ENCODE data around the gene SOX8. TPM values are rescaled to one million over a fixed set of nuclear protein-coding genes. Genes with fewer than 3 reads are reported as not detected.

The SOX8 gene
- total RNA-seq, 2 donors from 2014 or later = 0.43 to 5.9 TPM

DNA sequence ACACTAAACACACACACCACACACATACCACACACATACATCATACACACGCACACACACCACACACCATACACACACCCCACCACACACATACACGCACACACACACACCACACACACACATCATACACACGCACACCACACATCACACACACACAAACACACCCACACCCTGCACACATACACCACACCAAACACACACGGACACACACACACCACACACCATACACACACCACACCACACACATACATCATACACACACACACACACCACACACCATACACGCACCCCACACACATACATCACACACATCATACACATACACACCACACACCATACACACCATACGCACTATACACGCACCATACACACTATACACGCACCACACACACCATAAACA is 3.7 kb upstream of the SOX8 start:
- DNase-seq (ENCODE audit: low spot score in 2 of 2) (no peak), ATAC-seq (no peak)
- no peak overlapping the region for H3K27ac Mint-ChIP-seq
- no peaks in the 10 kb centered on the region for H3K9me3 Mint-ChIP-seq
- no peaks in the 10 kb centered on the region for H3K36me3 Mint-ChIP-seq

DNA sequence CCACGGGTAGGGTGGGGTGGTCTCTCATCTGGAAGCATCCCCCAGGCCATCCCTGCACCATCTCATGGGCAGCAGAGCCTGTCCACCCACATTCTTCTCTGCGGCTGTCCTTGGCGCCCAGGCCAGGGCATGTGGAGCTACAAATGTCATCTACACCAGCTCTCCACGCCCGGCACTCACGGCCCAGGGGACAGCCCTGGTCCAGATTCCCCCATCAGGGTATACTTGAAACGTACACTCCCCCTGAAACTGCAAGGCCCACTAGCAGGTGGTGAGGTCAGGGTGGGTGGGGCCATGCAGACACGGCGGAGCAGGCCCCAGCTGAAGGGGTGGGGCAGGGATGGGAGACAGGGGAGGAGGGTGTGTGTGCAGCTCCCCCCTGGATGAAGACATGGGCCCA is 3.2 kb upstream of the SOX8 start:
- Mint-ChIP-seq H3K27ac (no peak overlapping the region), H3K36me3 (no peaks in the 10 kb centered on the region), H3K9me3 (no peaks in the 10 kb centered on the region)
- DNase-seq (ENCODE audit: low spot score in 2 of 2) (no peak), ATAC-seq (no peak)

DNA sequence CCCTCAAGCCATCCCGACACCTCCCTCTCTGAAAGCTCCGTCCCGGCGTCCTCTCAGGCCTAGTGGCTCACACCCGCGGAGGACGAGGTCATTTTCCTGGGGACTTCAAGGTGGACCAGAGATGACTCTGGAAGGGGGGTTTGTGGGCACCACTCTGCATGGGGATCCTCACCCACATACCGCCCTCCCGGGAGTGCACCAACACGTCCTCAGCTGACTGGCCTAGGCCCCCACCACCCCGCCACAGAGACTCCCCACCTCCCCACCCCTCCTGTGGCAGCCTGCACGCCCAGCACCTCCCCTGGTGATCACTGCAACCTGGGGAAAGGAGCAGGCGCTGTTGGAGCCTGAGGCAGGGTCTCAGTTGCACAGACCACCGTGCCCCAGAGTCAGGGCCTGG is 2.4 kb upstream of the SOX8 start:
- Mint-ChIP-seq H3K9me3 (no peaks in the 10 kb centered on the region), H3K36me3 (no peaks in the 10 kb centered on the region), H3K27ac (no peak overlapping the region)
- no peak for DNase-seq (ENCODE audit: low spot score in 2 of 2)
- no peak for ATAC-seq

DNA sequence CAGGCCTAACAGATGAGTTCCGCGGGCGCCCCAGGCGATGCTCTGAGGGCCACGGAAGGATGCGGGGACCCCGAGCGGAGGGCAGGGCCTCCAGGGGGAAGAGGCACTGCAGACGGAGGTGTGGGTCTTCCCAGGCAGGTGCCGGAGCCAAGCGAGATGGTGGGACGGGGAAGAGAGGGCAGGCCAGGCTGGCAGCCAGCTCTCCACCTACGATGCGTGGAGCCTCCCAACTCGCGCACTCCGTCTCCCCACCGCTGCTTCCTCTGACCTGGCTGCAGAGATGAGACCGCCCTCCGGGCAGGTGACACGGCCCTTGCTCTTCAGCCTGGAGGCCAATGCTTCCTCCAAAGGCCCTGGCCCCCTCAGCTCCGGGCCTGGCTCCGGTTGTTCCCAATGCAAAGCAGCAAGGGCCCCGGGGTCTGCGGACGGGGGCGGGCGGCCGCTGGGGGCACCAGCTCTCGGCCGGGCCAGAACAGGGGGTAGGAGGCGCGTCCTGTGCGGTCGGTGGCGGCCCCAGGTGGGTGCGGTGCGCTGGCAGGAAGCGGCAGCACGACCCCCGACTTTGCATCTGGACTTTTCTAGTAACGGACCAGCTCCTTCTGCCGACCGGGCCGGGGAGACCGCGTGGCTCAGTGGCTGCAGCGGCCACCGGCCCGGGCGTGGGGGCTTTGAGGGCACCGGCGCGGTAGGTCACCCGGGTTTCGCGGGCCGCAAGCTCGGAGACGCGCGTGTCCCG is 1.5 kb upstream of the SOX8 start:
- DNase-seq (ENCODE audit: low spot score in 2 of 2) (no peak), ATAC-seq (no peak)
- Mint-ChIP-seq H3K9me3 (no peaks in the 10 kb centered on the region), H3K27ac (no peak overlapping the region), H3K36me3 (no peaks in the 10 kb centered on the region)

DNA sequence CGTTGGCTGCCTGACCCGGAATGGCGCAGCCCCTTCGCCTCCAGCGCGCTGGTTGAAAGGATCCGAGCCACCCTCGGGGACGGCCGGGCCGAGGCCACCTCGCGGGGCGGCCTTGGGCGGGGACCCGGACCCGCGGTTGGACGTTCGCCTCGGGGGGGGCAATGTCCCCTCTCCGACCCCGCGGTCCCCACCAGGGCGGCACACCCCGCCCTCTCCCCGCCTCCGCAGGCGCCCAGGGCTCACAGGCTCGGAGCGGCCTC is 1.0 kb upstream of the SOX8 start:
- no peak for DNase-seq (ENCODE audit: low spot score in 2 of 2)
- H3K9me3 Mint-ChIP-seq = no peaks in the 10 kb centered on the region
- no peak overlapping the region for H3K27ac Mint-ChIP-seq
- no peak for ATAC-seq
- H3K36me3 Mint-ChIP-seq = no peaks in the 10 kb centered on the region

DNA sequence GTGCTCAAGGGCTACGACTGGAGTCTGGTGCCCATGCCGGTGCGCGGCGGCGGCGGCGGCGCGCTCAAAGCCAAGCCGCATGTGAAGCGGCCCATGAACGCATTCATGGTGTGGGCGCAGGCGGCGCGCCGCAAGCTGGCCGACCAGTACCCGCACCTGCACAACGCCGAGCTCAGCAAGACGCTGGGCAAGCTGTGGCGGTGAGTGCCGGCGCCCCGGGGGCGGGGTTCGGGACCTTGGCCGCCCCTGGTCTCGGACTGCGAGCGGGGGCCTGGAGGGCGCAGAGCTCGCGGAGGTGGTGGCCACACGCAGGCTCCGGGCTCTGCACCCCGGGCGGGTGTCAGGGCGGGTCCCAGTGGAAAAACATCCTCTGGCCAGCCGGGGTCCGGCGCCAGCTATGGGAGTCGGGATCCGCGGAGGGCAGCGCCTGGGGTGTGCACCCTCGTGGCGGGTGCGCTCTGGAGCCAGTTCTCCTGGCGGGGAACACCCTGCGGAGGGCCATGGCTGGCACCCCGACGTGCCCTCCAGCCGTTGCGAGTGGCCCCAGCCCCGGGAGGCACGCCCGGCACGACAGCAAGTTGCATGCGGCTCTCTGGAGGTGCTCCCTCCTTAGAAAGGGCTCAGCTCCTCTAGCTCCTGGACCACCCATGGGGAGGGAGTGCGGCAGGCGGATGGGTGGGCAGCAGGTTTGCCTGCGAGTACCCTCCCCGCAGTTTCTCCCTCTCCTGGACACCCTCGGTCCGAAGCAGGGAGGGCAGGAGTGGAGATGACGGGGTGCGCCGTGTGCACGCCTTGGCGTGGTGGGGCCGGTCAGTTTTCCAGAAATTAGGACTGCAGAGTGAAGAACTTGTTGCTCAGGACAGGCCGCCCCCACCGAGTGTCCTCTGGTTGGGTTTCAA is 824 bp downstream of the SOX8 start:
- H3K27ac Mint-ChIP-seq = no peak overlapping the region
- no peak for DNase-seq (ENCODE audit: low spot score in 2 of 2)
- H3K36me3 Mint-ChIP-seq = no peaks in the 10 kb centered on the region
- no peaks in the 10 kb centered on the region for H3K9me3 Mint-ChIP-seq
- peak in 1 of 2 donors; percentile 30 for ATAC-seq

DNA sequence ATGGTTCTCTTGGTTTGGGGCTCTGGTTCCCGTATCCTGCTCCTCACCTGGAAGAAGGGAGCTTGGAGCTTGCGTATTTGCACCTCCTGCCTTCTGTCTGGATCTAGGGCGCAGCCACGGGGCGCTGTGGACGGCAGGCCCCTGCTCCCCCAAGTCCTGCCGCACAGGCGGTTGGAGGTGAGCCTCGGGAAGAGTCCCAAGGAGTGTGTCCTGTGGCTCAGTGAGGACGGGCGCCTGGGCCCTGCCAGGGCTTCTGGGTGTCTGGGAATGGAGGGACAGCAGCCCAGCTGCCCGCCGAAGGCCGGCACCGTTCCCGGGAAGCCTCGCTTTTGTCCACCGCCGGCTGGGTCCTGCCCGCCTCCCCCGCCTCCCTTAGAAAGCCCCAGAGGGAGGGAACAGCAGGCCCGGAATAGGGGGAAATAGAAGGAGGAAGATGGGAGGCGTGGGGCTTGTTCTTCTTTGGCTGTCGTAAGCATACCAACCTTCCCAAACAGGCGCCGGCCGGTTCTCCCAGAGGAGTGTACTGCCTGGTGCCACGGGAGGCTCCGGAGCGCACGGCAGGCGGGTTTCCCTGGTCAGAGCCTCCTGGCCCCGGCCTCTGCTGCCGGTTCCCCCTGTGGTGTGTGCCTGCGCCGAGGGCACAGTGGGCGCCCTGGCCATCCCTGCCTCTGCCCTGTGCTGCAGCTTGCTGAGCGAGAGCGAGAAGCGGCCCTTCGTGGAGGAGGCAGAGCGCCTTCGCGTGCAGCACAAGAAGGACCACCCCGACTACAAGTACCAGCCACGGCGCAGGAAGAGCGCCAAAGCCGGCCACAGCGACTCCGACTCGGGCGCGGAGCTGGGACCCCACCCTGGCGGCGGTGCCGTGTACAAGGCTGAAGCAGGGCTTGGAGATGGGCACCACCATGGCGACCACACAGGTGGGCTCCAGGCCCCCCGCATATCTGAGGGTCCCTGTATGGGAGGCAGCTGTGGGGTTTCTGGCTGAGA is 1.8 kb downstream of the SOX8 start:
- Mint-ChIP-seq H3K9me3 (no peaks in the 10 kb centered on the region), H3K36me3 (no peaks in the 10 kb centered on the region), H3K27ac (no peak overlapping the region)
- DNase-seq (ENCODE audit: low spot score in 2 of 2) (no peak), ATAC-seq (no peak)

DNA sequence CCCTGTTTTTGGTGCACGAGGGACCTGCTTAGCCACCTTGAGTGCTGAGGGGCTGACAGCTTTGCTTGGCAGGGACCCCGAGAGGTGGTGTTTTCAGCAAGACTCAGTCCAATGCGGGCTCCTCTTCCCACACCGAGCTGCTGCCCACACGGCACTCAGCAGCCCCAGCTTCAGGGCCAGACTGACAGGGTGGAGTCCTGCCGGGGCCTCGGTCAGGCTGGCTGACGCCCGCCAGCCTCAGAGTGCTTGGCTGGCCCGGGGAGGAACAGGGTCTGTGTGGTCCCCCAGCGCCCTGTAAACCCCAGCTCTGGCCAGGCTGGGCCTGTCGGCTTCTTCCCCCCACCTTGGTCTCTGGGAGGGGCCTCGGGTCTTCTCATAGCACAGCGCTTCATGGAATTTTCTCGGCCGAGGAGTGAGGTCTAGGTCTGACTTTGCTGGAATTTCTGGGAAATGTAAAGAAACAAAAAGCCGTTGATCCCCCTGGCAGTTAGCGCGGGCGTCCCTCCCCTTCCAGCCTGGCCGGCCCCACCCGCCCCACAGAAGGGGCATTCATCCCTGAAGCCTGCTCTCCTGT is 2.6 kb downstream of the SOX8 start:
- no peak for ATAC-seq
- no peaks in the 10 kb centered on the region for H3K36me3 Mint-ChIP-seq
- no peaks in the 10 kb centered on the region for H3K9me3 Mint-ChIP-seq
- no peak for DNase-seq (ENCODE audit: low spot score in 2 of 2)
- no peak overlapping the region for H3K27ac Mint-ChIP-seq

DNA sequence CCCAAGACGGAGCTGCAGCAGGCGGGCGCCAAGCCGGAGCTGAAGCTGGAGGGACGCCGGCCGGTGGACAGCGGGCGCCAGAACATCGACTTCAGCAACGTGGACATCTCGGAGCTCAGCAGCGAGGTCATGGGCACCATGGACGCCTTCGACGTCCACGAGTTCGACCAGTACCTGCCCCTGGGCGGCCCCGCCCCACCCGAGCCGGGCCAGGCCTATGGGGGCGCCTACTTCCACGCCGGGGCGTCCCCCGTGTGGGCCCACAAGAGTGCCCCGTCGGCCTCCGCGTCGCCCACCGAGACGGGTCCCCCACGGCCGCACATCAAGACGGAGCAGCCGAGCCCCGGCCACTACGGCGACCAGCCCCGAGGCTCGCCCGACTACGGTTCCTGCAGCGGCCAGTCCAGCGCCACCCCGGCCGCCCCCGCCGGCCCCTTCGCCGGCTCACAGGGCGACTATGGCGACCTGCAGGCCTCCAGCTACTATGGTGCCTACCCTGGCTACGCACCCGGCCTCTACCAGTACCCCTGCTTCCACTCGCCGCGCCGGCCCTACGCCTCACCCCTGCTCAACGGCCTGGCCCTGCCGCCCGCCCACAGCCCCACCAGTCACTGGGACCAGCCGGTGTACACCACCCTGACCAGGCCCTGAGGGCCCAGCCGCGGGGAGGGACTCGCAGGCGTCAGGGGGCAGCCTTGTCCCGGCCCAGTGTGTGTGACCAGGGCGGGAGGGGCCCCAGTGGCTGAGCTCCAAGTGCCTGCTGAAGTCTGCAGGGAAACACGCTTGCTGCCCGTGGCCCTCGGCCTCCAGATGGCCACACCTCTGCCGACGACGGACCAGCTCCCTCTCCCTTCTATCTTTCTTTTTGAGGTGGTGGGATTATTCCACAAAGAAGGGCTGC is 3.4 kb downstream of the SOX8 start:
- ATAC-seq = no peak
- H3K9me3 Mint-ChIP-seq = no peaks in the 10 kb centered on the region
- no peak overlapping the region for H3K27ac Mint-ChIP-seq
- H3K36me3 Mint-ChIP-seq = no peaks in the 10 kb centered on the region
- no peak for DNase-seq (ENCODE audit: low spot score in 2 of 2)

DNA sequence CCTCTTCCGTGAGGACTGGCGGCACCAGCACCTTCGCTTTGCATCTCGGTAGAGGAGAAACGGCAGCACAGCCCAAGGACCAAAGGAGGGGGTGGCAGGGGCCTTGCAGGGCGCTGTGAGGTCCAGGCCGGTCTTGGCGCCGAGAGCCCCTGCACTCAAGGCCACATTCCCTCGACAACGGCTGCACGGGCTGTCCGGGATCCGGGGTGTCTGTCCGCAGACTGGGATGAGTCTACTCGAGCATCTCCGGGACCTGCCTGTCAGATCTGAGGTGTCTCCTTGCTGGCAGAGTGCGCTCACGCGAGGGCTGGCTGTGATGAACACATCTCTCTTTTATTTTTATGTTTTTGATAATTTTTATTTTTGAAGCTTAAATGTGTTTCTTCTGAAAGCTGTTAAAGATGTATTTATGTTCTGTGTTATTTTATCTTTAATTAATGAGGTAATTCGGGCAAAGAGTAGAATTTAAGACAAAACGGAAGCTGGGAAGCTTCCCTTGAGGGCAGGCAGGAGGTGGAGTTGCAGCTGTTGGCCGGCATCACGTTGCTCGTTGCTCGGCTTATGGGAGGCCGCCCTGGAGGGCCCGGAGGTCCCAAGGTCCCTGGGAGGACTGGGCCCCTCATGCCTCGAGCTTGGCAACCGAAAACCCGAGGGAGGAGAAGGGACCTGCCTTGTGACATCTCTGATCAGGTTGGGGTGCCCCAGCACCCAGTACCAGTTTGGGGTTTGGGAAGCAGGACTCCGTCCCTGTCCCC is 4.3 kb downstream of the SOX8 start:
- H3K27ac Mint-ChIP-seq = no peak overlapping the region
- DNase-seq (ENCODE audit: low spot score in 2 of 2) (no peak), ATAC-seq (no peak)
- no peaks in the 10 kb centered on the region for H3K9me3 Mint-ChIP-seq
- H3K36me3 Mint-ChIP-seq = no peaks in the 10 kb centered on the region

DNA sequence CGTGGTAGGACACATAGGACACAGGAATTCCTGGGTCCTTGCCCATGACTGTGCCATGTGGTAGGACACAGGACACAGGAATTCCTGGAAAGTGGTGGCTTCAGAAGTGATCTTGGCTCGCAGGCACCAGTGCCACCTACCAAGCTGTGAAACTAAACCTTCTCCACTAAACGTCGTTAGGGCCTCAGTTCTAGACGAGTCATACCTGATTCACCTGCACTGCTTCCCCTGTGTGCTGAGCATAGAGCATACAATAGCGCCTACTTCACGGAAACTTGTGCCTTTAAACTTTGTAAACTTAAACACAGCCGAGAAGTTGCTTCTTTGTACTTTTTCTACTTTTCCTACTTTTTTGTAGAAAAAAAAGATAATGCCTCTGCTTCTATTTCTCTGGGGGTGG is 4.8 kb downstream of the SOX8 start:
- no peaks in the 10 kb centered on the region for H3K9me3 Mint-ChIP-seq
- DNase-seq (ENCODE audit: low spot score in 2 of 2) = no peak
- peak; percentile 50 to 56 for ATAC-seq
- H3K27ac Mint-ChIP-seq = no peak overlapping the region
- H3K36me3 Mint-ChIP-seq = no peaks in the 10 kb centered on the region

DNA sequence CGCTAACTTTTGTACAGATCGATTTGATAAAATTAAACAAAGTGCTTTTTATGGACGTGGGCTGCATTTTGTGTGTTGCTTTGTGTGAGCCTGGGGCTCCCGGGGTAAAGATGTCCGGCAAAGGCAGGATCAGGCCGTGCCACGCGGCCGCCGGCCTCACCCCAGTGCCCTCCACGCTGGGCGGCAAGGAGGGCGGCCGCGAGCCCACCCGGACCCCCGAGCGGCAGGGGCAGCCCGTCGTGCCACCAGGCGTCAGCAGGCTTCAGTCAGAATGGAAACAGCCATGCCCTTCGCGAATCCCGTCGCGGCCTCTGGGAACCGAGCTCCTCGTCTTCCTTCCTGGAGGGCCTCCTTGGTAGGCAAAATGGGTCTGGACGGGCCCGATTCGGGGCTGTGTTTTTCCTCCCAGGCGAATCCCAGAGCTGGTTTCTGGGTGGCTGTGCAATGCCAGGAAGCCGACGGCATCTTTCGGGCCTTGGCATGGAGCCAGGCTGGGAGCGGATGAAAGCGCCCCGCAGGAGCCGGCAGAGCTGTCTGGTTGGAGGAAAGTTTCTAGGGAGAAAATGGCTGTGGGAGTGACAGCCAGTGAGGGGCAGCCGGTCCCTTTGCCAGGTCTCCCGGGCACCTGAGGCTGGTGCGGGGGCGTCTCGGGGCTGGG is 5.5 kb downstream of the SOX8 start:
- ATAC-seq (no peak), DNase-seq (ENCODE audit: low spot score in 2 of 2) (no peak)
- no peaks in the 10 kb centered on the region for H3K9me3 Mint-ChIP-seq
- H3K36me3 Mint-ChIP-seq = no peaks in the 10 kb centered on the region
- H3K27ac Mint-ChIP-seq = no peak overlapping the region

DNA sequence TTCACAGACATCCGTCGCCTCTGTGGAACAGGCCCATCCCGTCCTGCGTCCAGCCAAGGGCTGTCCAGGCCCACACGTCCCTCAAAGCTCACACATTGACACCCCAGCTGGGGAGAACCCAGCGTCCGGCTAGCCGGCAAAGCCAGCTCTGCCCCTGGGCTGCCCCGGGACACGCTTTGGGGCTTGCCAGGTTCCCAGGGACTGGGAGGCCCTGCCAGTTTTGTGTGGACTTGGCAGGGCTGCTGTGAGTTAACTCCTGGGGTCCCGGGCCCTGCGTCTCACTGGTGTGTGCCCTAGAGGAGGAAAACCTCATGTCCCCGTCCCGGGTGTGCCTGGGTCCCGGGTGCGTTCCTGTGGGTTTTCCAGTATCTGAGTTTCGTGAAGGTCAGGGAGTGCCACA is 6.3 kb downstream of the SOX8 start:
- ATAC-seq = no peak

DNA sequence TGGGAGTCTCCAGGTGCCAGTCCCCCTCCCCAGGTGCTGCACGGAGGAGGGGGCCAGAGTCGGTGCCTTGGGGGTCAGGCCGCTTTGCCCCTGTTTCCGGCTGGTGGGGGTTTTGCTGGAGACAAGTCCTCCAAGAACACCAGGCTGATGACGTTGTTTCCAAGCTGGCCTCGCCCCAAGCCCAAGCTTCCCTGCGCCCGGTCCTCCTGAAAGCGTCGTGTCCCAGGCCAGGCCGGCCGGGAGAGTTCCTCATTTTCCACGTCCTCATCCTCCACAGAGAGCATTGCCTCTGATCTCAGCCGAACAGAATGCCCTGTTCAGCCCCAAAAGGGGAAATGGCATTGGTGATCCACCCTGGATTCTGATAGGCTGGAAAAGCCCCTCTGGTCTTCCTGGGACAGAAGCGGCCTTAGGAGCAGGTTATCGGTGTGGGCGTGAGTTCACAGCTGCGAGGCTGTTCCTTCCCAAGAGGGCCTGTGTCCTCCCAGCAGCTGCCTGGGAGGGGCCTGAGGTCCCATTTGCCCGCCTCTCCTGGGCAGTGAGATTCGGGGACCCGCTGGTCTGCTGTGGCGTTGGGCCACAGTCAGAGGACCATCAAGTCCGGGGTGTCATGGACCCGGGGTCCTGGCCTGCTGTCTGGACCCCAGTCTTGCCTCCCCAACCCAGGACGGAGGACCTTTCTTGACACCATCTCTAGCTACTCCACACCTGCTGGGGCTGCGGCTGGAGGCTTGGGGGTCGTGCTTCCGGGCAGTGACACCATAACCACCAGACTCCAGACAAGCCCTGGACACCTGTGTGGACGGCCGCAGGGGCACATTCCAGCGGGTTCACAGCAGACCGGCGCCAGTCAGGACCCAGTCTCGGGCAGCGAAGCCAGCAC is 7.1 kb downstream of the SOX8 start:
- DNase-seq (ENCODE audit: low spot score in 2 of 2) (no peak), ATAC-seq (no peak)
- H3K36me3 Mint-ChIP-seq = no peaks in the 10 kb centered on the region
- H3K27ac Mint-ChIP-seq = no peak overlapping the region
- H3K9me3 Mint-ChIP-seq = no peaks in the 10 kb centered on the region

More for the DNA sequence above, 6.3 kb downstream of the SOX8 start:
- Mint-ChIP-seq H3K9me3 (no peaks in the 10 kb centered on the region), H3K27ac (no peak overlapping the region), H3K36me3 (no peaks in the 10 kb centered on the region)
- no peak for DNase-seq (ENCODE audit: low spot score in 2 of 2)

All from activated naive CD4-positive, alpha-beta T cell treated with anti-CD3 and anti-CD28 coated beads, Interleukin-2, amount 50 U/mL, for 72 hours (primary cell).